GM23248 (cell line): ENCODE data around the gene MPP4.

Experiments used
- EZH2 ChIP-seq: fragments of 200-600 bp; sonication (generic); IDR thresholded peaks from 2 replicates; pipeline ENCODE4 v1.6.1; 2018; ENCODE audit warnings: antibody characterized with exemption, mild to moderate bottlenecking; ENCODE audit not compliant: insufficient read depth, poor library complexity, severe bottlenecking
- EZH2phosphoT487 ChIP-seq: fragments of 200-600 bp; sonication (generic); IDR thresholded peaks from 2 replicates; pipeline ENCODE4 v1.6.1; 2018; ENCODE audit warnings: antibody characterized with exemption, moderate library complexity, mild to moderate bottlenecking, low read depth; ENCODE audit not compliant: insufficient read depth

- TF ChIP-seq EZH2 (no peak), EZH2phosphoT487 (no peak)
These were observed 11.3 kb upstream of the MPP4 start for GRCh38 chr2:201709747-201710146.
